HFF-Myc (cell line): Measurements from ENCODE around the gene TTYH2.

Source experiments
- DNase-seq: peaks from one replicate; pipeline ENCODE4 v3.0.0-alpha.2; 2011; ENCODE audit warnings: low read depth; ENCODE audit errors: extremely low read depth
- H3K4me3 ChIP-seq: replicated peaks from 2 replicates; pipeline ENCODE4 v1.5.1; 2011; ENCODE audit warnings: low read depth, mild to moderate bottlenecking, control low read depth, low read length
- TF ChIP-seq, protein P1 (sequence below): IDR thresholded peaks from 2 replicates; pipeline ENCODE4 v1.5.1; 2012; ENCODE audit warnings: mild to moderate bottlenecking, low read depth, low read length, control low read depth; ENCODE audit errors: missing control alignments

TTYH2 gene

DNA sequence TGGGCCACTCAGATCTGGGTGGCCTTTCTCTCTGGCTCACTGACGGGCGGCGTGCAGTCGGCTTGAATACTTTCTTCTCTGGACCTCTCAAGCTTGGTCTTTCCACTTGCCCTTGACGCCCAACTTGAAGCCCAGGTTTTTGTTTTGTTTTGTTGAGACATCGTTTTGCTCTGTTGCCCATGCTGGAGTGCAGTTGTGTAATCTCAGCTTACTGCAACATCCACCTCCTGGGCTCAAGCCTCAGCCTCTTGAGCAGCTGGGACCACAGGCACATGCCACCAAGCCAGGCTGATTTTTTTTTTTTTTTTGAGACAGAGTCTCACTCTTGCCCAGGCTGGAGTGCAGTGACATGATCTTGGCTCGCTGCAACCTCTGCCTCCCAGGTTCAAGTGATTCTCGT lies 89.9 kb downstream of the TTYH2 start:
- TF ChIP-seq, protein P1, sequence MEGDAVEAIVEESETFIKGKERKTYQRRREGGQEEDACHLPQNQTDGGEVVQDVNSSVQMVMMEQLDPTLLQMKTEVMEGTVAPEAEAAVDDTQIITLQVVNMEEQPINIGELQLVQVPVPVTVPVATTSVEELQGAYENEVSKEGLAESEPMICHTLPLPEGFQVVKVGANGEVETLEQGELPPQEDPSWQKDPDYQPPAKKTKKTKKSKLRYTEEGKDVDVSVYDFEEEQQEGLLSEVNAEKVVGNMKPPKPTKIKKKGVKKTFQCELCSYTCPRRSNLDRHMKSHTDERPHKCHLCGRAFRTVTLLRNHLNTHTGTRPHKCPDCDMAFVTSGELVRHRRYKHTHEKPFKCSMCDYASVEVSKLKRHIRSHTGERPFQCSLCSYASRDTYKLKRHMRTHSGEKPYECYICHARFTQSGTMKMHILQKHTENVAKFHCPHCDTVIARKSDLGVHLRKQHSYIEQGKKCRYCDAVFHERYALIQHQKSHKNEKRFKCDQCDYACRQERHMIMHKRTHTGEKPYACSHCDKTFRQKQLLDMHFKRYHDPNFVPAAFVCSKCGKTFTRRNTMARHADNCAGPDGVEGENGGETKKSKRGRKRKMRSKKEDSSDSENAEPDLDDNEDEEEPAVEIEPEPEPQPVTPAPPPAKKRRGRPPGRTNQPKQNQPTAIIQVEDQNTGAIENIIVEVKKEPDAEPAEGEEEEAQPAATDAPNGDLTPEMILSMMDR = no peak
- H3K4me3 ChIP-seq = no peak overlapping the region
- DNase-seq = no peak

DNA sequence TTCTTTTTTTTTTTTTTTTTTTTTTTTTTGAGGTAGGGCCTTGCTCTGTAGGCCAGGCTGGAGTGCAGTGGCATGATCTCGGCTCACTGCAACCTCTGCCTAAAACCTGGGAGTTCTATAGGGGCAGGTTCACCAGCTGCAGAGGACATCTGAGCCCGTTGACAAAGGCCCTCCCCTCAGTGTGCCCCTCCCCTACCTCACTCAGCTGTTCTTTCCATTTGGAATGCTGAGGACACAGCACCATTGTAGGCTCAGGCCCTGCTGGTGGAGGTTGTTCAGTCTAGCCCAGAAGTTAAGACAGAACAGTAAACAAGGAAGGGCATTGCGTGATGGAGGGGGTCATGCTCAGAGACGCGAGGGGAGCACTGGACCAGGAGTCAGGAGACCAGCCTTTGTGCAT lies 90.8 kb downstream of the TTYH2 start:
- H3K4me3 ChIP-seq = no peak overlapping the region
- TF ChIP-seq, protein P1 = no peak
- DNase-seq = no peak

DNA sequence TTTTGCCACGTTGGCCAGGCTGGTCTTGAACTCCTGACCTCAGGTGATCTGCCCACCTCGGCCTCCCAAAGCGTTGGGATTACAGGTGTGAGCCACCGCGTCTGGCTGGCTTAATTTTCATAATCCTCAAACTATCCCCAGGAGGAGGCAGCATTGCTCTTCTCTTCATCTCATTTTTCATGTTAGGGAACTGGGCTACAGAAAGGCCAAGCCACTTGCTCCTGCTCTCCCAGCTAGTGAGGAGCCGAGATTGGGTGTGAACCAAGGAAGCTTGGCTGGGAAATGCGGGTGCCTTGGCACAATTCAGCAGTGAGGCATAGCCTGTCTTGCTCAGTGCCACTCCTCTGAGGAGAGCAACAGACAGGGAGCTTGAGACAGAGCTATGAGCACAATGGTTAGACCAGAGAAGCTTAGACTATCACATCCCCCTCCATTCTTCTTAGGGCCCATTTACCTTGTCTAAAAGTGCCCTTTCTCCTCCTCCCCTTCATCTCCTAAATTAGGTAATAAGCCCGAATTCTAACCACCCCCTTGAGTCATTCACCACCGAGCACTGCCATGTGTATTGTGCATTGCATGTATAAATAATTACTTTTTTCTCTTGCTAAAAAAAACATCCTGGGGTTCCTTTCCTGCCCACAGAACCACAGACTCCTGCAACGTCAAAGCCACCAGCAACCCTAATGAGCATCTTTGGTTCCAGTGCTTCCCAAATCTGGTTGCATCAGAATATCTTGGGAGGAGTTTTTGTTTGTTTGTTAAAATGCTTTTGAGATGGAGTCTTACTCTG lies 92.7 kb downstream of the TTYH2 start:
- TF ChIP-seq, protein P1 = no peak
- DNase-seq = no peak
- H3K4me3 ChIP-seq = no peak overlapping the region

DNA sequence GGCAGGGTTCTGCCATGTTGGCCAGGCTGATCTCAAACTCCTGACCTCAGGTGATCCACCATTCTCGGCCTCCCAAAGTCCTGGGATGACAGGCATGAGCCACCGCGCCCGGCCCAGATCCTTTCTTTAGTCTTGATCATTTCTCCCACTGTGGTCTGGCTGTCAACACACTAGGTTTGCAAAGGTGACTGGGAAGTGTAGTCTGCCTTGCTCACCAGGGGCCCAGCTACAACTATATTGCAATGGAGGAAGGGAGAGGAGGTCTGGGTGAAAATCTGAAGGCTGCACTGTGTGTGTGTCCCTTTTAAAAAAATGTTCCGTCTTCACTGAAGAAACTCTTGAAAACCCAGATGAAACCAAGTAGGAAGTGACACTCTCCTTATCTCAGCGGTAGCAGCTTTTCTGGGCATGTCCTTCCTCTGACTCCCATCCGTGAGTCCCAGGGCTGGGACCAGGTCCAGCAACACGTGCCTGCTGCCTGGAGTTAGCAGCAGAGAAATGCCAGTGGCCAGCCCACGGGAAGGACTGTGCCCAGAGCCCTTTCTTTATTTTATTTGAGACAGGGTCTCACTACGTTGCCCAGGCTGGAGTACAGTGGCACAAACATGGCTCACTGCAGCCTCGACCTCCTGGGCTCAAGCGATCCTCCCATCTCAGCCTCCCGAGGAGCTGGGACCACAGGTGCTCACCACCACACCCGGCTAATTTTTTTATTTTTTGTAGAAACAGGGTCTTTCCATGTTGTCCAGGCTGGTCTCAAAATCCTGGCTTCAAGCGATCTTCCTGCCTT lies 94.8 kb downstream of the TTYH2 start:
- TF ChIP-seq, protein P1 = no peak

DNA sequence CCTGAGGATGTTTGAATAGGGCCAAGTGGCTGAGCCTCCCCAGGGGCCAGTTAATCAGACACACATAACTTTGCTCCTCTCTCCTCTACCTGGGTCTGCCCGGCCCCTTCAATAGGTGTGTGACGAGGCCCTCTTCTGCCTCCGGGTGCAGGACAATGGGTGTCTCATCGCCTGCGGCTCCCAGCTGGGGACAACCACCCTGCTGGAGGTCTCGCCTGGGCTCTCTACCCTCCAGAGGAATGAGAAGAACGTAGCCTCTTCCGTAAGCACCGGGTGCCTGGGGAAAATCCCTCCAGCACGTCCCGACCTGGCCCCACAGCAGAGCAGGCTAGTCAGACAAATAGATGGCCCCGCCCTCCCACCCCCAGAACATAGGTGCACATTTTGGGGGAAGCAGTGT lies 96.5 kb downstream of the TTYH2 start:
- TF ChIP-seq, protein P1 = no peak
- DNase-seq = no peak
- no peak overlapping the region for H3K4me3 ChIP-seq

More for the DNA sequence above, 94.8 kb downstream of the TTYH2 start:
- no peak overlapping the region for H3K4me3 ChIP-seq
- no peak for DNase-seq
